AG04450 (cell line): Measurements from ENCODE around the gene GNL1. TPM values are rescaled to one million over a fixed set of nuclear protein-coding genes. Genes with fewer than 3 reads are reported as not detected.
A peak's percentile ranks its signal among the peaks of the same experiment; 100 is the strongest.

Source experiments
- CTCF ChIA-PET: fragments of 300-600, 350-600 bp; formaldehyde crosslinking; extraction: SDS; loops from one replicate; lab custom pipeline; 2022; ENCODE audit warnings: antibody characterized with exemption, inconsistent platforms; lab: Charles Lee
- POLR2A ChIA-PET: fragments of 350-600 bp; formaldehyde crosslinking; extraction: SDS; loops from one replicate; lab custom pipeline; 2021; ENCODE audit warnings: antibody characterized with exemption, inconsistent platforms; lab: Yijun Ruan, JAX
- DNase-seq: peaks from one replicate; pipeline ENCODE4 v3.0.0-alpha.2; 2011; ENCODE audit warnings: low read depth, low spot score
- H3K27ac ChIP-seq: one replicate; pipeline ENCODE4 v1.5.1; 2012; ENCODE audit warnings: low read depth, low read length, control low read depth
- H3K27me3 ChIP-seq: one replicate; pipeline ENCODE4 v1.6.0; 2012; ENCODE audit warnings: low read length; ENCODE audit not compliant: control insufficient read depth, insufficient read depth
- H3K4me3 ChIP-seq: 2 replicates; pipeline ENCODE4 v1.5.1; 2011; ENCODE audit warnings: mild to moderate bottlenecking, low read depth, low read length, control low read depth
- H3K9me3 ChIP-seq: 2 replicates; pipeline ENCODE4 v1.5.1; 2012; ENCODE audit warnings: low read length; ENCODE audit not compliant: control insufficient read depth, insufficient read depth
- polyA plus RNA-seq: library from polyadenylated mRNA; depleted of rRNA; stranded (reverse); fragments of >200 nt; gene quantifications from 2 replicates; pipeline ENCODE4 v1.2.3, GENCODE V29; 2011
- TF ChIP-seq, protein P1 (sequence below): IDR thresholded peaks from 2 replicates; pipeline ENCODE4 v1.5.1; 2011; ENCODE audit warnings: low read depth, low read length, control low read depth, inconsistent platforms

GNL1 gene
- polyA plus RNA-seq, 1 experiment: 41.7 TPM

DNA sequence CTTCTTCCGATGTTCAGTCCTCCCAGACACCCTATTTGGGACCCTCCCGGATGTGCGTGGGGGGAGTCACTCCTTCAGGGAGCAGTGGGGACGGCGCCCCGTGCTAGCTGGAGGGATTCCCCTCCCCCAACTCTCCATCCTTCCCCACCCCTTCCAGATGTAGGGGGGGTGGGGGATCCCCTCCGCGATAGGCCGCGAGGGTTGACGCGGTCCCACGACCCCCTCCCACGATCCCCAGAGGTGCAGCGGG is 548 bp downstream of the GNL1 start:
- ChIA-PET POLR2A (interaction anchor here (1.3 kb wide), 1 partner anchor 15 kb away, joined by 3 read pairs; the partner anchor contains the start of gene ABCF1), CTCF (interaction anchor here (6.7 kb wide), 1 partner anchor 13 kb away, joined by 101 read pairs; no protein-coding TSS in a partner anchor)
- no peaks in the 10 kb centered on the region for H3K27me3 ChIP-seq

DNA sequence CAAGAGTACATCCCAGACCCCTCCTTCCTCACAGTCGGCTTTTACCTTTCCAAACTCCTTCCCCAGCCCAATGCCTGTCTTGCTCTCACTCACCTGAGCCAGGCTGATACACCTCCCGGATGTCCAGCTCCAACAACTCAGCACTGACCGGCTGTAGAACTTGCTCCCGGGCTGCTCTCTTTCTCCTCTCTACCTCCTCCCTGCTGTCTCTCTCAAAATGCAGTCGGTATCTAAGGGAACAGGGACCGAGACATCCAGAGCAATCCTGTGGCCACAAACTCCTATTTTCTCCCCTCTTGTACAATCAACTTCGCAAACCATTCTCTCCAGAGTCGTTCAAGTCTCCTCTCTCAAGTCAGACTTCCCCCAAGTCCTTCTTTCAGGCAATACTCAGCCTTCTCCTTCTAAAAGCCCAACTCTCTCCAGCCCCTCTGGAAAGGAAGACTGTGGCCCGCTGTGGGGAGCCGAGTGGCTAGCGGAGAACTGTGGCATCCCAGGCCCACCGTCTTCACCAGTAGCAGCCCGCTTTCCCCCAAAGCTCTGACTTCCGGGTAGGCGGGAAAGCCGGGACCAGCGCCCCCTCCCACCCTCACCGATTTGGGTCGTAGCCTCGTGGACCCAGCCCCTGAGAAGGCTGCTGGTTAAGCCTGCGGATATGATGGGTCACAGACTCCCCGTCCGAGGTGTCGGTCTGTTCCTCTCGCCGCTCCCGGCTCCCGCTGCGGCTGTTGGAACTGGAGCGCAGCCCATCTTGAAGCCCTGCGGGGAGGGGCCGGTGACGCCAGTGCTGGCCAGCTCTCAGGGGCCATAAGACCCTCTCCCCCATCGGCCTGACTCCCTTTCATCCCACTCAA is 1.1 kb downstream of the GNL1 start:
- H3K27ac ChIP-seq: peak overlapping the region; percentile 97
- ChIA-PET CTCF (interaction anchor here (0.7 to 6.7 kb wide), 3 partner anchors 9 to 23 kb away, joined by 3 to 101 read pairs (median 3); no protein-coding TSS in a partner anchor), POLR2A (interaction anchor here (1.3 kb wide), 1 partner anchor 16 kb away, joined by 3 read pairs; the partner anchor contains the start of gene ABCF1)
- no peaks in the 10 kb centered on the region for H3K9me3 ChIP-seq
- TF ChIP-seq, protein P1, sequence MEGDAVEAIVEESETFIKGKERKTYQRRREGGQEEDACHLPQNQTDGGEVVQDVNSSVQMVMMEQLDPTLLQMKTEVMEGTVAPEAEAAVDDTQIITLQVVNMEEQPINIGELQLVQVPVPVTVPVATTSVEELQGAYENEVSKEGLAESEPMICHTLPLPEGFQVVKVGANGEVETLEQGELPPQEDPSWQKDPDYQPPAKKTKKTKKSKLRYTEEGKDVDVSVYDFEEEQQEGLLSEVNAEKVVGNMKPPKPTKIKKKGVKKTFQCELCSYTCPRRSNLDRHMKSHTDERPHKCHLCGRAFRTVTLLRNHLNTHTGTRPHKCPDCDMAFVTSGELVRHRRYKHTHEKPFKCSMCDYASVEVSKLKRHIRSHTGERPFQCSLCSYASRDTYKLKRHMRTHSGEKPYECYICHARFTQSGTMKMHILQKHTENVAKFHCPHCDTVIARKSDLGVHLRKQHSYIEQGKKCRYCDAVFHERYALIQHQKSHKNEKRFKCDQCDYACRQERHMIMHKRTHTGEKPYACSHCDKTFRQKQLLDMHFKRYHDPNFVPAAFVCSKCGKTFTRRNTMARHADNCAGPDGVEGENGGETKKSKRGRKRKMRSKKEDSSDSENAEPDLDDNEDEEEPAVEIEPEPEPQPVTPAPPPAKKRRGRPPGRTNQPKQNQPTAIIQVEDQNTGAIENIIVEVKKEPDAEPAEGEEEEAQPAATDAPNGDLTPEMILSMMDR: no peak
- H3K4me3 ChIP-seq: peak overlapping the region; percentile 100
- no peak for DNase-seq
- no peaks in the 10 kb centered on the region for H3K27me3 ChIP-seq

More for the DNA sequence above, 548 bp downstream of the GNL1 start:
- no peak for DNase-seq
- TF ChIP-seq, protein P1: no peak
- peak overlapping the region; percentile 97 for H3K27ac ChIP-seq
- peak overlapping the region; percentile 100 for H3K4me3 ChIP-seq
- no peaks in the 10 kb centered on the region for H3K9me3 ChIP-seq

GRCh38 chr6:30554404-30554803 is 1.9 kb downstream of the GNL1 start:
- TF ChIP-seq, protein P1: no peak
- ChIA-PET POLR2A (no interaction called here), CTCF (interaction anchor here (1.0 to 6.7 kb wide), 2 partner anchors 9 to 11 kb away, joined by 3 to 101 read pairs; no protein-coding TSS in a partner anchor)
- Histone ChIP-seq H3K27me3 (no peaks in the 10 kb centered on the region), H3K27ac (no peak overlapping the region), H3K4me3 (peak overlapping the region; percentile 100), H3K9me3 (no peaks in the 10 kb centered on the region)
- DNase-seq: no peak

DNA sequence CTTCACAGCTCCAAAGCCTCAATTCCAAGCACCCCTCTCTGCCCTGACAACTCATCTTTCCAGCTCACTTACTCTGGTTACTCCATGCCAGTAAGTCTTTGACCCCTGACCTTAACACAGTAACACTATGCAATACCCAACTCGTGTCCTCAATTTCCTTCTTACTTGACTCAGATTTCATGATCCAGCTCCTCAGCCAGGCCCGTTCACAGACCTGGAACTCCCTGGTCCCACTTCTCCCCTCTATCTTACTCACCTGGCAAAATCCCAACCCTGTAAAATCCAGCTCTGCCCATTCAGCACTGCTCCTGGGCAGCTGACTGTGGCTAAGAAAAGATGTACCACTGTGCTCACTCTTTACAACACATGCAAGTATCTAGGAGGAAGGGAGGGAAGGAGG is 7.9 kb downstream of the GNL1 start:
- DNase-seq: no peak
- TF ChIP-seq, protein P1: no peak
- Histone ChIP-seq H3K4me3 (no peak overlapping the region), H3K27ac (no peak overlapping the region), H3K27me3 (no peaks in the 10 kb centered on the region), H3K9me3 (no peaks in the 10 kb centered on the region)
- ChIA-PET CTCF (interaction anchor here (1.5 to 15.5 kb wide), 2 partner anchors 19 to 65 kb away, joined by 3 to 437 read pairs; no protein-coding TSS in a partner anchor), POLR2A (no interaction called here)

DNA sequence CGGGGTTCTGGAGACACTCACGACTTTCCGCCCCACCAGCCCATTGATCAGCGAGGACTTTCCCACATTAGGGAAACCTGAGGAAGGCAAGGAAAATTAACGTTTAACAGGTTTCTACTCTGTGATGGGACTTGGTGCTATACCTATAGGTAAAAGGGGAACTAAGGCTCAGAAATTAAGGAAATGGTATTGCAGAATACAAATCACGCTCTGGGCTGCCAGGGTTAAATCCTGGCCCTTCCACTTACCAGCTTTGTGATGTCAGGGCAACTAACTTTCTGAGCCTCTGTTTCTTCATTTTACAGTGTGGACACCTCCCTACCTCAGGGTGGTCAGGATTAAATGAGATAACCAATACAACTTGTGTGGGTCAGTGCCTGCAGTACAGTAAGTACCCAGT is 8.8 kb downstream of the GNL1 start:
- ChIA-PET POLR2A (no interaction called here), CTCF (interaction anchor here (0.6 to 15.5 kb wide), 2 partner anchors 18 to 64 kb away, joined by 3 to 437 read pairs; no protein-coding TSS in a partner anchor)
- DNase-seq: no peak
- Histone ChIP-seq H3K27me3 (no peaks in the 10 kb centered on the region), H3K27ac (no peak overlapping the region), H3K9me3 (no peaks in the 10 kb centered on the region), H3K4me3 (no peak overlapping the region)
- TF ChIP-seq, protein P1: no peak
